Adrenal gland (tissue), 12 donors: Measurements from ENCODE around the gene ZNF785. TPM values are rescaled to one million over a fixed set of nuclear protein-coding genes. Genes with fewer than 3 reads are reported as not detected.

Source experiments
- DNase-seq, 7 donors: peaks; one replicate each; pipeline ENCODE4 v3.0.0-alpha.2; 2019 to 2020
- H3K27ac ChIP-seq, 5 donors: fragments of 200-600 bp; sonication (generic) in 4 of 5; 1 replicate in 3 of 5; 2 replicates in 2 of 5; pipeline versions ENCODE4 v1.5.1 to v1.8.0; 2016 to 2020; ENCODE audit warnings: mild to moderate bottlenecking in 1 of 5
- H3K27me3 ChIP-seq: fragments of 200-600 bp; 2 replicates; pipeline ENCODE4 v1.8.0; 2021
- H3K36me3 ChIP-seq, 2 donors: fragments of 200-600 bp; replicated peaks in 1 of 2; 1 replicate in 1 of 2; 2 replicates in 1 of 2; pipeline versions ENCODE4 v1.5.1 to v1.8.0; 2018 to 2022
- H3K4me1 ChIP-seq, 2 donors: fragments of 200-600 bp; replicated peaks in 1 of 2; 1 replicate in 1 of 2; 2 replicates in 1 of 2; pipeline versions ENCODE4 v1.5.1 to v1.8.0; 2018 to 2021
- H3K4me3 ChIP-seq, 4 donors: fragments of 200-600 bp; sonication (generic) in 3 of 4; one replicate each; pipeline ENCODE4 v1.5.1; 2016 to 2018
- H3K9me3 ChIP-seq, 3 donors: fragments of 200-600 bp; sonication (generic) in 1 of 3; replicated peaks in 1 of 3; 1 replicate in 2 of 3; 2 replicates in 1 of 3; pipeline versions ENCODE4 v1.5.1 to v1.8.0; 2016 to 2021
- CTCF ChIP-seq, 6 experiments: fragments of 450-650 bp in 4 of 6; fragments of 200-600 bp in 2 of 6; sonication (generic) in 1 of 6; IDR thresholded peaks; 1 replicate in 5 of 6; 2 replicates in 1 of 6; pipeline versions ENCODE4 v1.5.1 to v1.8.0; 2016 to 2021; ENCODE audit warnings: antibody characterized with exemption in 6 of 6, mild to moderate bottlenecking in 2 of 6, moderate library complexity in 1 of 6
- POLR2A ChIP-seq, 2 donors: fragments of 450-650 bp; IDR thresholded peaks; one replicate each; pipeline ENCODE4 v1.6.1; 2017; ENCODE audit warnings: antibody characterized with exemption in 2 of 2, mild to moderate bottlenecking in 2 of 2, moderate library complexity in 1 of 2
- WGBS, 4 donors: extraction: QIAGEN DNeasy Blood & Tissue Kit in 2 of 4; methylation state at CpG; one replicate each; pipeline versions ENCODE4 v1.1.5 to v1.1.7; 2013 to 2017; 5-methylcytosine and 5-hydroxymethylcytosine counted together
- intact Hi-C, 2 donors: fragments of 100-400 bp; cut with DNase I; formaldehyde crosslinking; loops; one replicate each; pipeline versions ENCODE4 v1.14.1 to v1.15.0; 2022 to 2023
- polyA plus RNA-seq, 3 donors: library from polyadenylated mRNA; stranded (reverse); fragments of 200-250 nt in 2 of 3; fragments of 350-450 nt in 1 of 3; fragmentation: Illumina TruSeq in 1 of 3; extraction: RNeasy Lipid Tissue Mini Kit (QIAGEN cat#74804) in 1 of 3; gene quantifications; one replicate each; pipeline ENCODE4 v1.2.3, GENCODE V29; 2013 to 2014
- total RNA-seq, 9 donors: library from RNA; depleted of rRNA in 4 of 9; stranded (reverse); fragments of >200 nt in 4 of 9; fragments of 120-200 nt in 1 of 9; fragmentation: NEBNext Ultra II Directional in 1 of 9; extraction: Animal tissue kit (Norgen Biotek cat#: 25700) in 1 of 9; gene quantifications; one replicate each; pipeline versions ENCODE4 v1.1.0 to v1.2.4, GENCODE V29; 2013 to 2023
- donor health status: healthy with polysubstance abuse.
- donor health status: Bipolar disorder and iron deficiency.
- donor health status: DM: yes; HTN: yes; CAD: no.
- donor health status: DM: no; HTN: no; CAD: no.
- donor health status: DM: no; HTN: no; CAD: no.
- donor health status: DM: yes; HTN: yes; CAD: no.

The ZNF785 gene
- total and polyA plus RNA-seq, 12 donors: 3.4 to 37.0 (median 13.0) TPM

- Histone ChIP-seq H3K9me3 (no peaks in the 10 kb centered on the region), H3K4me3 (no peak overlapping the region), H3K27me3 (no peaks in the 10 kb centered on the region), H3K36me3 (no peaks in the 10 kb centered on the region), H3K27ac (no peak overlapping the region), H3K4me1 (peaks cover 0 to 13% of the 10 kb centered on the region in 2 donors)
- TF ChIP-seq CTCF (IDR thresholded peaks at IDR 0.05) (no peak), POLR2A (IDR thresholded peaks at IDR 0.05) (no peak)
- DNase-seq: no peak
- WGBS, 4 donors: 68 to 73% (median 69%) methylated on average over 7 to 10 of the region's 10 CpGs
- intact Hi-C loops: loop anchor here in 1 of 2 donors (10.0 kb wide), 1 partner anchor 168 kb away; no protein-coding TSS in a partner anchor
Observed at GRCh38 chr16:30622455-30623032, 37.0 kb upstream of the ZNF785 start.

DNA sequence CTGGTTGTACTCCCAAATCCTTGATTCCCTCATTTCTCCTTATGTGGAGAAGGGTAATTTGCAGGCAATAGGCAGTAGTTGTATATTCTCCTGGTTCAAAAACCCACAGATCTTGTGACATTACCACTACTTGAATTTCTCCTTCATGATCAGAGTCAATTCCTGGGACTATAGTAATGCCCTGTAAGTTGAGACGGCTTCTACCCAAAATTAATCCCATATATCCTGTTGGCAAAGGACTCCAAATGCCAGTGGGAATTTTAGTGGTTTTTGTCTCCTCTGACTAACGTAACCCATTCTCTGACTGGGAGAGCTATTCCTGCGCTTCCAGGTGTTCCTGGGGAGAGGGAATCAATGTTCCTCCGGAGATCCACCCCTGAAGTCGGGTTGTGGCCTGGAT, 36.3 kb upstream of the ZNF785 start:
- TF ChIP-seq POLR2A (IDR thresholded peaks at IDR 0.05) (no peak), CTCF (IDR thresholded peaks at IDR 0.05) (no peak)
- no peak overlapping the region for H3K4me3 ChIP-seq
- no peaks in the 10 kb centered on the region for H3K9me3 ChIP-seq
- intact Hi-C loops: loop anchor here in 1 of 2 donors (10.0 kb wide), 1 partner anchor 167 kb away; no protein-coding TSS in a partner anchor
- peaks cover 0 to 13% of the 10 kb centered on the region in 2 donors for H3K4me1 ChIP-seq
- H3K36me3 ChIP-seq: no peaks in the 10 kb centered on the region
- no peak overlapping the region for H3K27ac ChIP-seq
- no peak for DNase-seq
- H3K27me3 ChIP-seq: no peaks in the 10 kb centered on the region
- WGBS, 4 donors: 85 to 88% (median 87%) methylated on average over 5 of the region's 5 CpGs

DNA sequence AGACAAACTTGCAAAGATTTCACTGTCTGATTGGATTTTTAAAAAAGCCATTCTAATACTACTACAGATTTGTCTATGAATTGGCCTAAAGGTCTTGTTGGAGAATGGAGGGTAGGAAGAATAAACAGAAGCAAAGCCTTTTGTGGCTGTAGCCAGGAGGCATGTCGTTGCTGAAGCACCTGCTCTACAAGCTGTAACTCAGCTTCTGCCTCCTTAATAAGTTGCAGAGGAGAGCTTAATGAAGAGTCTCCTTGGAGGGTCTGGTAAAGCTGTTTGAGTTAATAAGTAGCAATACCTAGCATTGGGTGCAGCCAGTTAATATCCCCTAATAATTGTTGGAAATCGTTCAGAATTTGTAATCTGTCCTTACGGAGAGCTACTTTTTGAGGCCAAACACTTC, 34.7 kb upstream of the ZNF785 start:
- intact Hi-C loops: loop anchor here in 1 of 2 donors (10.0 kb wide), 1 partner anchor 165 kb away; no protein-coding TSS in a partner anchor
- peaks cover 0 to 13% of the 10 kb centered on the region in 2 donors for H3K4me1 ChIP-seq
- H3K4me3 ChIP-seq: no peak overlapping the region
- no peaks in the 10 kb centered on the region for H3K9me3 ChIP-seq
- 61 to 77% (median 71%) methylated on average over 3 of the region's 3 CpGs for WGBS, 4 donors
- peak overlapping the region in 2 of 5 donors; percentile 38 to 48 for H3K27ac ChIP-seq
- no peaks in the 10 kb centered on the region for H3K36me3 ChIP-seq
- H3K27me3 ChIP-seq: no peaks in the 10 kb centered on the region
- TF ChIP-seq CTCF (IDR thresholded peaks at IDR 0.05) (no peak), POLR2A (IDR thresholded peaks at IDR 0.05) (no peak)
- no peak for DNase-seq

GRCh38 chr16:30619638-30620037, 34.1 kb upstream of the ZNF785 start:
- Histone ChIP-seq H3K9me3 (no peaks in the 10 kb centered on the region), H3K27ac (peak overlapping the region in 3 of 5 donors; percentile 6 to 48 (median 38)), H3K36me3 (no peaks in the 10 kb centered on the region), H3K4me1 (peaks cover 0 to 13% of the 10 kb centered on the region in 2 donors), H3K4me3 (no peak overlapping the region), H3K27me3 (no peaks in the 10 kb centered on the region)
- intact Hi-C loops: loop anchor here in 1 of 2 donors (10.0 kb wide), 2 partner anchors 55 to 165 kb away; no protein-coding TSS in a partner anchor
- TF ChIP-seq POLR2A (IDR thresholded peaks at IDR 0.05): no peak
- no peak for TF ChIP-seq CTCF (IDR thresholded peaks at IDR 0.05)
- peak in 2 of 7 donors; percentile 32 to 43 for DNase-seq
- 41 to 50% (median 44%) methylated on average over 5 of the region's 5 CpGs for WGBS, 4 donors
